ENCODE data around the gene KANK2.

The KANK2 gene

GRCh38 chr19:11197291-11198174 lies at the start of gene KANK2:
KANK2 (minus strand) TSS chr19:11197545; CDS start chr19:11194511, 3,034 bp downstream.
- DNase-seq (ENCODE audit: low spot score) = peak; percentile 99

- no peak for DNase-seq (ENCODE audit: low spot score)
Measured at GRCh38 chr19:11246941-11247340, 49.6 kb upstream of the KANK2 start.

- DNase-seq (ENCODE audit: low spot score) = no peak
Measured at GRCh38 chr19:11244846-11245589, 47.7 kb upstream of the KANK2 start.

GRCh38 chr19:11243798-11244169 lies 46.4 kb upstream of the KANK2 start:
- no peak for DNase-seq (ENCODE audit: low spot score)

GRCh38 chr19:11242864-11243797 lies 45.8 kb upstream of the KANK2 start:
- DNase-seq (ENCODE audit: low spot score) = peak; percentile 99

- DNase-seq (ENCODE audit: low spot score) = no peak
Measured at GRCh38 chr19:11242025-11242424, 44.7 kb upstream of the KANK2 start.

- DNase-seq (ENCODE audit: low spot score) = no peak
Measured at GRCh38 chr19:11240008-11240444, 42.7 kb upstream of the KANK2 start.

- DNase-seq (ENCODE audit: low spot score) = no peak
Measured at GRCh38 chr19:11239377-11240000, 42.1 kb upstream of the KANK2 start, which contains the start of gene ANGPTL8. ANGPTL8 (plus strand) TSS chr19:11239619; CDS start chr19:11239638, 19 bp downstream.

GRCh38 chr19:11238781-11239376 lies 41.5 kb upstream of the KANK2 start:
- DNase-seq (ENCODE audit: low spot score) = no peak

- DNase-seq (ENCODE audit: low spot score) = no peak
Measured at GRCh38 chr19:11238041-11238440, 40.7 kb upstream of the KANK2 start.

GRCh38 chr19:11237321-11237720 lies 40.0 kb upstream of the KANK2 start:
- no peak for DNase-seq (ENCODE audit: low spot score)

- DNase-seq (ENCODE audit: low spot score) = no peak
Measured at GRCh38 chr19:11236324-11237301, 39.3 kb upstream of the KANK2 start.

- DNase-seq (ENCODE audit: low spot score) = no peak
Measured at GRCh38 chr19:11234486-11235075, 37.2 kb upstream of the KANK2 start.

- no peak for DNase-seq (ENCODE audit: low spot score)
Measured at GRCh38 chr19:11233073-11233472, 35.7 kb upstream of the KANK2 start.

GRCh38 chr19:11232555-11232954 lies 35.2 kb upstream of the KANK2 start:
- DNase-seq (ENCODE audit: low spot score) = no peak

- no peak for DNase-seq (ENCODE audit: low spot score)
Measured at GRCh38 chr19:11230621-11231386, 33.5 kb upstream of the KANK2 start.

GRCh38 chr19:11227195-11227886 lies 30.0 kb upstream of the KANK2 start:
- no peak for DNase-seq (ENCODE audit: low spot score)

GRCh38 chr19:11226716-11227166 lies 29.4 kb upstream of the KANK2 start:
- no peak for DNase-seq (ENCODE audit: low spot score)
